ENCODE measurements around the gene RERE.

GRCh38 chr1:8790478-8790877 lies 27.0 kb downstream of the RERE start:
- TF ChIP-seq CTCF (conservative IDR thresholded peaks at IDR 0.05; ENCODE audit: low read length) (no peak), EZH2phosphoT487 (IDR thresholded peaks at IDR 0.05; ENCODE audit: borderline replicate concordance, low read depth, low read length) (no peak)

All from OCI-LY7 (cell line).